Karpas-422 (cell line): ENCODE results near the gene CCDC66. TPM values are rescaled to one million over a fixed set of nuclear protein-coding genes. Genes with fewer than 3 reads are reported as not detected.

Experiments
- DNase-seq: peaks from one replicate; pipeline ENCODE4 v3.0.0-alpha.2; 2015
- H2AFZ ChIP-seq: fragments of 200-600 bp; sonication (generic); 2 replicates; pipeline ENCODE4 v1.6.1; 2014; ENCODE audit warnings: antibody characterized with exemption, low read length, mixed read lengths
- H3K27ac ChIP-seq: fragments of 200-600 bp; sonication (generic); 2 replicates; pipeline ENCODE4 v1.5.1; 2014; ENCODE audit warnings: mild to moderate bottlenecking, low read length, moderate library complexity
- H3K27me3 ChIP-seq: fragments of 200-600 bp; sonication (generic); 2 replicates; pipeline ENCODE4 v1.6.1; 2014; ENCODE audit warnings: low read length, mixed read lengths
- H3K36me3 ChIP-seq: fragments of 200-600 bp; sonication (generic); 2 replicates; pipeline ENCODE4 v1.6.1; 2014; ENCODE audit warnings: low read length, mixed read lengths; ENCODE audit not compliant: insufficient read depth
- H3K4me1 ChIP-seq: fragments of 200-600 bp; sonication (generic); 2 replicates; pipeline ENCODE4 v1.6.1; 2014; ENCODE audit warnings: mild to moderate bottlenecking, low read length, mixed read lengths
- H3K4me2 ChIP-seq: fragments of 200-600 bp; sonication (generic); 2 replicates; pipeline ENCODE4 v1.6.1; 2014; ENCODE audit warnings: low read length, low read depth, mild to moderate bottlenecking; ENCODE audit not compliant: poor library complexity, severe bottlenecking
- H3K4me3 ChIP-seq: fragments of 200-600 bp; sonication (generic); 2 replicates; pipeline ENCODE4 v1.5.1; 2014; ENCODE audit warnings: mild to moderate bottlenecking, antibody characterized with exemption, low read length, mixed read lengths
- H3K79me2 ChIP-seq: fragments of 200-600 bp; sonication (generic); 2 replicates; pipeline ENCODE4 v1.6.1; 2014; ENCODE audit warnings: mild to moderate bottlenecking, low read length, mixed read lengths
- H3K9ac ChIP-seq: fragments of 200-600 bp; sonication (generic); 2 replicates; pipeline ENCODE4 v1.6.0; 2014; ENCODE audit warnings: low read length
- H3K9me2 ChIP-seq: fragments of 200-600 bp; sonication (generic), shearing (Covaris generic); replicated peaks from 2 replicates; pipeline ENCODE4 v1.6.0; 2014; ENCODE audit warnings: mild to moderate bottlenecking, low read length, moderate library complexity; ENCODE audit not compliant: insufficient read depth
- H3K9me3 ChIP-seq: fragments of 300-700, 200-600 bp; sonication (generic); 2 replicates; pipeline ENCODE4 v1.6.1; 2014; ENCODE audit warnings: low read length, mixed read lengths
- H4K20me1 ChIP-seq: fragments of 200-600 bp; sonication (generic); 2 replicates; pipeline ENCODE4 v1.6.1; 2014; ENCODE audit warnings: mild to moderate bottlenecking, antibody characterized with exemption, low read length, low read depth; ENCODE audit not compliant: insufficient read depth
- total RNA-seq: library from RNA; depleted of rRNA; stranded (reverse); fragments of >200 nt; shearing (Covaris generic); gene quantifications from 2 replicates; pipeline ENCODE4 v1.2.3, GENCODE V29; 2014; ENCODE audit warnings: low replicate concordance; rRNA removed

Gene CCDC66
- 48.8 and 103 TPM in 2 replicates for total RNA-seq

DNA sequence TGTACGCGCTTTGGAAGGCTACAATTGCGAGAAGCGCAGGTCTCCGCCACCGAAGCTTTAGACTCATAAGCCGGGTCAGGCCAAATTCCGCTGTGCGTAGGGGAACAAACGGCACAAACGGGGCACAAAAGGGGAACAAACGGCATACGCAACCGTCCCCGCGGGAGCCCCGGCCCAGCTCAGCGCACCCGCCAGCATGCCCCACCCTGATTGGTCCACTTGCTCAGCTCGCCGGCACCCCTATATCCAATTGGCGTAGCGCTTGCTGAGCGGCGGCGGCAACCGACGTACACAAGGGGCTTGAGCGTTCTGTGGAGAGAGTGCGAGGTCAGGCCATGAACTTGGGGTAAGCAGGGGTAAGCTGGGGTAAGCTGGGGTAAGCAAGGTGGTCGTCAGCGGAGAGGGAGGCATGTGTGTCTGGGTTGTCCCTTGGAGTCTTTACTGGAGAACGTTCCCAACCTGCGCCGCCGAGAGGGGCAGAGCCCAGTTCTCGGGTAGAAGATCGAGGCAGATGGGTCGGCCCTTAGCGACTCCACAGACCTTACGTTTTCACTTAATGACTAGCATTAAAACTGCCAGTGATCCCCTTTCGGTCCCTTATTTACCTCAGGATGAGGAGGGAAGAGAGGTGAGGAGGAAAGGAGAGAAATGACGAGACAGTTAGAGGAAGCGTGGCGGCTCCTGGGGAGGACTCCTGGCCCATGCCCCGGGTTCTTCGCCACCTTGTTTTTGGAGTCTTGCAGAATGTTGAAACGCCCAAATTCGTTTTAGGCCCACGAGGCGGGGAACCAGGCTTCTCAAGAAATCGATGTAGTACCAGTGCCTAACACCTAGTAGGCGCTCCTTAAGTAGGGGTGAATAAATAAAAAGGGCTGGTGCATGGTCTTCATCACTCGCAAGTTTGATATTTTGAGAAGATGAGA lies at the start of gene CCDC66:
Gene CCDC66, plus strand, starts transcription at position 268 of the 923 bp plus-strand sequence. Its CDS starts 68 bp downstream, at position 336.
- peak within 1 kb of the TSS; percentile 82 for H3K9ac ChIP-seq
- peak; percentile 97 for DNase-seq
- H3K27ac ChIP-seq = peak within 1 kb of the TSS; percentile 76
- H3K9me3 ChIP-seq = no peaks in the 10 kb centered on the region
- no peaks in the 10 kb centered on the region for H3K27me3 ChIP-seq
- H3K9me2 ChIP-seq = no peaks in the 10 kb centered on the region
- H3K36me3 ChIP-seq = peaks cover 34% of the 10 kb centered on the region
- no peaks in the 10 kb centered on the region for H4K20me1 ChIP-seq
- peak within 1 kb of the TSS; percentile 61; the same call in 1 of the 2 replicates for H2AFZ ChIP-seq
- H3K4me2 ChIP-seq = peak within 1 kb of the TSS; percentile 81
- H3K4me1 ChIP-seq = peaks cover 24% of the 10 kb centered on the region
- peaks cover 48% of the 10 kb centered on the region for H3K79me2 ChIP-seq
- H3K4me3 ChIP-seq = peak within 1 kb of the TSS; percentile 74

DNA sequence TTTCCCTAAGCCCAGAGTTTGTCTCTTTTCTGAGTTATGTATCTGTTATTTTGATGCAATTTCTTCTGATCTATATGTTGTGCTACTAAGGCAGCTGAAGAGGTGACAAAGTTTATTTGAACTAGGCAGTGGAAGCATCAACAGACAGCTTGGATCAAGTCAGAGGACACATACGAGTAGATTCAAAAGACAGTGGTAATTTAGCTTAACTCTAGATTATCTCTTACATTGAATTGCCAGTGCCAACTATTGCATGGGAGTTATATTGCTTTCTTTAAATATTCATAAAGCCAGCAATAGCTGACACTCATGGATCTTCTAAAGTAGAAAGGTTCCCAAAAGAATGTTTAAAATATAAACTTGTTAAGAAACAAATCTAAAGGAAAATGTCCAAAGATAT lies 37.3 kb upstream of the CCDC66 start:
- Histone ChIP-seq H3K36me3 (no peaks in the 10 kb centered on the region), H3K79me2 (no peaks in the 10 kb centered on the region), H2AFZ (no peak overlapping the region), H3K9me2 (no peaks in the 10 kb centered on the region), H3K9me3 (no peaks in the 10 kb centered on the region), H3K27ac (no peak overlapping the region), H4K20me1 (no peaks in the 10 kb centered on the region), H3K27me3 (no peaks in the 10 kb centered on the region), H3K4me2 (no peak overlapping the region), H3K4me3 (no peak overlapping the region), H3K9ac (no peak overlapping the region), H3K4me1 (no peaks in the 10 kb centered on the region)
- no peak for DNase-seq

DNA sequence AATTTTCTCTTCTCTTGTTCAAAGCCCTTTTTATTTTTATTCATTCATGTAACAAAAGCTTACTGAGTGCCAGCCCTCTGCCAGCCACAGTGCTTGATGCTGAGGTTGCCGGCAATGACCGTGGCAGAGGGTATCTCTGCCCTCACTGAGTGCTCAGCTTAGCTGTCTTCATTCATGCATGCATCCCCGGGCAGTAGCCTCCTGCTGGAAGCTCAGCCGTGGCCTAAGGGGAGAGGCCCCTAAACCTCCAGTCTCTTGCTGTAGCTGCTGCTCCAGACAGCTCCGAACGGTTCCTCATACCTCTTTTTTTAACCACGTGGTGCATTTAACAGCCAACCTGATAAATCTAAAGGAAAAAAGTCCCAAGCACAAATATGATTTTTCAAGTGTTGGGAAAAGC lies 34.6 kb upstream of the CCDC66 start:
- Histone ChIP-seq H3K9me3 (no peaks in the 10 kb centered on the region), H3K79me2 (no peaks in the 10 kb centered on the region), H3K27ac (no peak overlapping the region), H2AFZ (no peak overlapping the region), H3K4me3 (no peak overlapping the region), H3K36me3 (no peaks in the 10 kb centered on the region), H3K4me2 (no peak overlapping the region), H3K9me2 (no peaks in the 10 kb centered on the region), H4K20me1 (no peaks in the 10 kb centered on the region), H3K27me3 (no peaks in the 10 kb centered on the region), H3K4me1 (no peaks in the 10 kb centered on the region), H3K9ac (no peak overlapping the region)
- no peak for DNase-seq

DNA sequence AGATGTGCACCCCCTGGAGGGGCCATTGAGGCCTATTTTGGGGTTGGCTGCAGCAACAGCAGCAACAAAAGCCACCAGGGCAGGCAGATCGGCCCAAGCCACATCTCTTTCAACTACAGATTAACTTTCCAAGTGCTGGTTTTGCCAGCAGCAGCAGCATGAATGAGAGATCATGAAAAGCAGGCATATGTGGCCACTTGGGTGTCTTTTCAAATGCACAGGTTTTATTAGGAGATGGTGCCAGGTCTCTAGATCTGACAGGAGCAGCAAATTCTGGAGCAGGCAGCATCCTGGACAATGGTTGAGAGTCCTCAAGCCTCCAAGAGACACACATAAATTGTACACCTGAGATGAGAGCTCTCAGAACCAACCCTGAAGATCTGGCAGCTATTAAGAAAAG lies 31.7 kb upstream of the CCDC66 start:
- Histone ChIP-seq H3K79me2 (no peaks in the 10 kb centered on the region), H2AFZ (no peak overlapping the region), H3K9me3 (no peaks in the 10 kb centered on the region), H3K4me1 (no peaks in the 10 kb centered on the region), H4K20me1 (no peaks in the 10 kb centered on the region), H3K4me3 (no peak overlapping the region), H3K27ac (no peak overlapping the region), H3K27me3 (no peaks in the 10 kb centered on the region), H3K36me3 (no peaks in the 10 kb centered on the region), H3K9ac (no peak overlapping the region), H3K4me2 (no peak overlapping the region), H3K9me2 (no peaks in the 10 kb centered on the region)
- DNase-seq = no peak

DNA sequence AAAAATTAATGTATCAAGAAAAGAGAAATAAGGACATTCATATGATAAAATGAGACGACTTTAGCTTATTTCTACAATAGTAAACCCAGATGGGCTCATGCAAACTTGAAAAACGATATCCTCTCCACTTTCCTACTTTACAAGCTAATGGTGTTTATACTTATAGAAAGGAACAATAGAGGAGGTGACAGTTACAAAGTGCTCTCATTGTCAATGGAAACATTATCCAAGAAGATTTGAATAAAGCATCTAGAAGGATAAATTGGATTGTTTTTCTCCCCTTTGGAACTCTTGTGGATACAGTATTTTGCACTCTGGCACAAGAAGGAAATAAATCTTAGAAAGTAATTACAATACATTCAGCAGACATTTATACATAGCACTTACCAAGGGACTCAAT lies 20.2 kb upstream of the CCDC66 start:
- no peaks in the 10 kb centered on the region for H3K27me3 ChIP-seq
- H3K9ac ChIP-seq = no peak overlapping the region
- H2AFZ ChIP-seq = no peak overlapping the region
- no peaks in the 10 kb centered on the region for H3K4me1 ChIP-seq
- H3K9me2 ChIP-seq = no peaks in the 10 kb centered on the region
- H3K9me3 ChIP-seq = no peaks in the 10 kb centered on the region
- H3K4me3 ChIP-seq = no peak overlapping the region
- no peaks in the 10 kb centered on the region for H4K20me1 ChIP-seq
- no peaks in the 10 kb centered on the region for H3K79me2 ChIP-seq
- no peak overlapping the region for H3K27ac ChIP-seq
- H3K4me2 ChIP-seq = no peak overlapping the region
- DNase-seq = no peak
- no peaks in the 10 kb centered on the region for H3K36me3 ChIP-seq

DNA sequence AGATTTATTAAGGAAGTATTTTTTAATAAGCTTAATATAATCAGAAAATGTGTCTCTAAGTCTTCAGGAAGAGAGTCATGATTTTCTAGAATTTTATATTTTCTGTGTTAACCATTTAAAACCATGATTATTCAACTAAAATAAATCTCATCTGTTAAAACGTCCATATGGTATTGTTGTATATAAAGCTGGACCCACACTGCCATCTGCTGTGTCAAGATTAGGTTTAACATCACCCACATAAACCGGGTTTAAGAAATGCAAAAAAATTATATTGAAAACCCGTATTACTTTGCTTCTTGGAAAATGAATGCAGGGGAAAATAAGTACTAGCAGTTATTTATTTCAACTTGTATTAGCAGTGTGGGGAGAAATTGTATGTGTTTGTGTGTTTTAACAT lies 9.5 kb upstream of the CCDC66 start:
- H3K4me2 ChIP-seq = no peak overlapping the region
- H3K36me3 ChIP-seq = no peaks in the 10 kb centered on the region
- no peak overlapping the region for H2AFZ ChIP-seq
- H3K9ac ChIP-seq = no peak overlapping the region
- no peaks in the 10 kb centered on the region for H3K9me3 ChIP-seq
- no peak overlapping the region for H3K4me3 ChIP-seq
- no peaks in the 10 kb centered on the region for H4K20me1 ChIP-seq
- DNase-seq = peak; percentile 52
- H3K4me1 ChIP-seq = no peaks in the 10 kb centered on the region
- H3K9me2 ChIP-seq = no peaks in the 10 kb centered on the region
- H3K27ac ChIP-seq = no peak overlapping the region
- H3K27me3 ChIP-seq = no peaks in the 10 kb centered on the region
- no peaks in the 10 kb centered on the region for H3K79me2 ChIP-seq

DNA sequence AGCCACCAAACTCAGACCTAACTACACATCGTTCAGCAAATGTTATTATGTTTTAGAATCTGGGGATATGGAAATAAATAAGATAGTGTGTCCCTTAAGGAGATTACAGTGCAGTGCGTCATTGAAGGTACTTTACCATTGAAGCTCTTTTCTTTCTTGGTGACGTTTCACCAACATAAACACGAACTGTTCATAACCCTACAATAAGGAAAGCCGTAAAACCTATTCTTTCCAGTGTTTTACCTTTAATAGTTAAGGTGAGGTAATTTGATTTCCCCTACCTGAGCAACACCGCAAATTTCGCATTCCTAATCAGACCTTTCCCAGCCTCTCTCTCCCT lies 826 bp downstream of the CCDC66 start:
- peaks cover 24% of the 10 kb centered on the region for H3K4me1 ChIP-seq
- no peaks in the 10 kb centered on the region for H3K9me2 ChIP-seq
- no peaks in the 10 kb centered on the region for H3K27me3 ChIP-seq
- no peak for DNase-seq
- H3K79me2 ChIP-seq = peaks cover 48% of the 10 kb centered on the region
- peak overlapping the region; percentile 74 for H3K4me3 ChIP-seq
- H3K36me3 ChIP-seq = peaks cover 36% of the 10 kb centered on the region
- no peaks in the 10 kb centered on the region for H4K20me1 ChIP-seq
- no peak overlapping the region for H2AFZ ChIP-seq
- H3K27ac ChIP-seq = peak overlapping the region; percentile 76; the same call in 1 of the 2 replicates
- H3K4me2 ChIP-seq = peak overlapping the region; percentile 81
- H3K9ac ChIP-seq = peak overlapping the region; percentile 82
- no peaks in the 10 kb centered on the region for H3K9me3 ChIP-seq

DNA sequence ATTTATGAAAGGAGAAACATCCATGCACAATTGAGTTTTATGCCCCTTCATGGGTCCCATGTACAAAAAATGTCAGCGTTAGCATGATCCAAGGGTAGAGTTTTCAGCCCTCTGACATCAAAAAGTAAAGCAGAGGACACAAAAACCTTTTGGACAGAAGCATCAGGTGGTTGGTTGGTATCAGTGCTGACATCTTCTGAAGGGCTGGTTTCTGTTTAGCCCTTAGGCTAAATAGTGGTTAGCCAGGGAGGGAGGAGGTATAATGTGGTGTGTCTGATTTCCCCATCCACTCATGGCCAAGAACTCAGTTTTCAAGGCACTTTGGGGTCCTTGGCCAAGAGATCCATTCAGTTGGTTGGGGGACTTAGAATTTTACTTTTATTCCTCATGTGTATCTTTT lies 16.5 kb downstream of the CCDC66 start:
- Histone ChIP-seq H3K9me2 (no peaks in the 10 kb centered on the region), H3K27me3 (no peaks in the 10 kb centered on the region), H3K79me2 (peaks cover 59% of the 10 kb centered on the region), H3K9ac (no peak overlapping the region), H3K4me3 (no peak overlapping the region), H2AFZ (no peak overlapping the region), H3K4me2 (no peak overlapping the region), H3K9me3 (no peaks in the 10 kb centered on the region), H4K20me1 (no peaks in the 10 kb centered on the region), H3K4me1 (peaks cover 5% of the 10 kb centered on the region), H3K27ac (no peak overlapping the region), H3K36me3 (peaks cover 64% of the 10 kb centered on the region)
- DNase-seq = no peak
